Measurements from ENCODE around the gene ESR2.

GRCh38 chr14:64089920-64090319 is 204.3 kb downstream of the ESR2 start:
- TF ChIP-seq, protein P1, sequence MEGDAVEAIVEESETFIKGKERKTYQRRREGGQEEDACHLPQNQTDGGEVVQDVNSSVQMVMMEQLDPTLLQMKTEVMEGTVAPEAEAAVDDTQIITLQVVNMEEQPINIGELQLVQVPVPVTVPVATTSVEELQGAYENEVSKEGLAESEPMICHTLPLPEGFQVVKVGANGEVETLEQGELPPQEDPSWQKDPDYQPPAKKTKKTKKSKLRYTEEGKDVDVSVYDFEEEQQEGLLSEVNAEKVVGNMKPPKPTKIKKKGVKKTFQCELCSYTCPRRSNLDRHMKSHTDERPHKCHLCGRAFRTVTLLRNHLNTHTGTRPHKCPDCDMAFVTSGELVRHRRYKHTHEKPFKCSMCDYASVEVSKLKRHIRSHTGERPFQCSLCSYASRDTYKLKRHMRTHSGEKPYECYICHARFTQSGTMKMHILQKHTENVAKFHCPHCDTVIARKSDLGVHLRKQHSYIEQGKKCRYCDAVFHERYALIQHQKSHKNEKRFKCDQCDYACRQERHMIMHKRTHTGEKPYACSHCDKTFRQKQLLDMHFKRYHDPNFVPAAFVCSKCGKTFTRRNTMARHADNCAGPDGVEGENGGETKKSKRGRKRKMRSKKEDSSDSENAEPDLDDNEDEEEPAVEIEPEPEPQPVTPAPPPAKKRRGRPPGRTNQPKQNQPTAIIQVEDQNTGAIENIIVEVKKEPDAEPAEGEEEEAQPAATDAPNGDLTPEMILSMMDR (IDR thresholded peaks at IDR 0.05), result no peak
- TF ChIP-seq POLR2A (IDR thresholded peaks at IDR 0.05), result no peak
